ENCODE data around the gene DNER. TPM values are rescaled to one million over a fixed set of nuclear protein-coding genes. Genes with fewer than 3 reads are reported as not detected.

The DNER gene
- total and polyA plus RNA-seq, 2 donors from 2014 or later, result 16.5 to 21.9 TPM

GRCh38 chr2:229543176-229543873, 171.0 kb downstream of the DNER start:
- Histone ChIP-seq H3K4me3 (ENCODE audit: low read length in 3 of 3) (no peak overlapping the region), H3K4me1 (ENCODE audit: control insufficient read depth in 2 of 3, insufficient read depth in 2 of 3, low read depth in 1 of 3, low read length in 3 of 3) (no peaks in the 10 kb centered on the region), H3K36me3 (ENCODE audit: control insufficient read depth in 2 of 3, insufficient read depth in 3 of 3, low read length in 3 of 3) (no peaks in the 10 kb centered on the region), H3K27me3 (ENCODE audit: control insufficient read depth, insufficient read depth, low read length) (no peaks in the 10 kb centered on the region), H3K9me3 (ENCODE audit: control insufficient read depth in 2 of 3, insufficient read depth in 1 of 3, low read length in 3 of 3) (no peaks in the 10 kb centered on the region), H3K9ac (ENCODE audit: low read length in 3 of 3) (no peak overlapping the region), H3K27ac (ENCODE audit: low read depth in 2 of 2, low read length in 2 of 2) (no peak overlapping the region)
- intact Hi-C loops (cut with DNase I), result no loop called here
- DNase-seq (no peak), FAIRE-seq (no peak)
- TF ChIP-seq CTCF (IDR thresholded peaks at IDR 0.05; ENCODE audit: borderline replicate concordance, extremely low read depth, insufficient read depth), result no peak

- no peaks in the 10 kb centered on the region for H3K27me3 ChIP-seq (ENCODE audit: control insufficient read depth, insufficient read depth, low read length)
- no peak for TF ChIP-seq CTCF (IDR thresholded peaks at IDR 0.05; ENCODE audit: borderline replicate concordance, extremely low read depth, insufficient read depth)
Observed at GRCh38 chr2:229539628-229540027, 174.7 kb downstream of the DNER start.

GRCh38 chr2:229531594-229531993, 182.8 kb downstream of the DNER start:
- no peak overlapping the region for H3K27ac ChIP-seq (ENCODE audit: low read depth in 2 of 2, low read length in 2 of 2)
- no peak overlapping the region for H3K4me3 ChIP-seq (ENCODE audit: low read length in 3 of 3)
- DNase-seq (no peak), FAIRE-seq (no peak)
- H3K9me3 ChIP-seq (ENCODE audit: control insufficient read depth in 2 of 3, insufficient read depth in 1 of 3, low read length in 3 of 3), result peaks cover 0 to 5% (median 3%) of the 10 kb centered on the region in 3 donors
- intact Hi-C loops (cut with DNase I), result no loop called here
- H3K4me1 ChIP-seq (ENCODE audit: control insufficient read depth in 2 of 3, insufficient read depth in 2 of 3, low read depth in 1 of 3, low read length in 3 of 3), result no peaks in the 10 kb centered on the region
- H3K27me3 ChIP-seq (ENCODE audit: control insufficient read depth, insufficient read depth, low read length), result no peaks in the 10 kb centered on the region
- no peak overlapping the region for H3K9ac ChIP-seq (ENCODE audit: low read length in 3 of 3)
- no peaks in the 10 kb centered on the region for H3K36me3 ChIP-seq (ENCODE audit: control insufficient read depth in 2 of 3, insufficient read depth in 3 of 3, low read length in 3 of 3)
- TF ChIP-seq CTCF (IDR thresholded peaks at IDR 0.05; ENCODE audit: borderline replicate concordance, extremely low read depth, insufficient read depth), result no peak

More at GRCh38 chr2:229539628-229540027, 174.7 kb downstream of the DNER start:
- no peak overlapping the region for H3K9ac ChIP-seq (ENCODE audit: low read length in 3 of 3)
- intact Hi-C loops (cut with DNase I), result no loop called here
- no peaks in the 10 kb centered on the region for H3K36me3 ChIP-seq (ENCODE audit: control insufficient read depth in 2 of 3, insufficient read depth in 3 of 3, low read length in 3 of 3)
- DNase-seq (no peak), FAIRE-seq (no peak)
- no peak overlapping the region for H3K27ac ChIP-seq (ENCODE audit: low read depth in 2 of 2, low read length in 2 of 2)
- no peaks in the 10 kb centered on the region for H3K4me1 ChIP-seq (ENCODE audit: control insufficient read depth in 2 of 3, insufficient read depth in 2 of 3, low read depth in 1 of 3, low read length in 3 of 3)
- H3K4me3 ChIP-seq (ENCODE audit: low read length in 3 of 3), result no peak overlapping the region
- H3K9me3 ChIP-seq (ENCODE audit: control insufficient read depth in 2 of 3, insufficient read depth in 1 of 3, low read length in 3 of 3), result no peaks in the 10 kb centered on the region

Measured in kidney (tissue), 14 donors.